ENCODE measurements around the gene RBBP8NL. TPM values are rescaled to one million over a fixed set of nuclear protein-coding genes. Genes with fewer than 3 reads are reported as not detected.

The RBBP8NL gene
- total RNA-seq, 4 donors from 2014 or later = 1.1 to 6.0 (median 4.6) TPM

DNA sequence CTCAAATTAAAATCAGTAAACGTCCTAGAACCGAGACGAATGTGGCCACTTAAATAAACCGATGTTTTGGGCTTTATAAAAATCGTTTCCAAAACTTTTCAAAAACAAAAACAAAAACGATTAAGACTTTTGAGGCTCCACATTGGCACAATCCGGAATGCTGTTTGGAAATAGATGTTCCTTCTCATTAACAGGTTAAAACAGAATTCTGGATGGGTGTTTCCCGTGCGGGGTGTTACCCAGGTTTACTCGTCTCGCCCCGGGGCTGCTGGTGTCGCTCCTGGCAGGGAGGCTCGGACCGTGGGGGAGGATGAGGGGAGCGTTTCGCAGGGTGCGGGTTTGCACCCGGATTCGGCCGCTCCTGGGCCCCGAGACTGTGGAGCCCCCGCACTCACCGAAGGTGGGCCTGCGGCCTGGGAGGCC is 47.3 kb upstream of the RBBP8NL start:
- Histone ChIP-seq H3K27ac (no peak overlapping the region), H3K9me3 (no peaks in the 10 kb centered on the region), H3K36me3 (no peaks in the 10 kb centered on the region), H3K4me3 (replicated peaks in 1 of 3) (no peak overlapping the region), H3K4me1 (peaks cover 7 to 17% of the 10 kb centered on the region in 2 donors), H3K27me3 (peaks cover 12% of the 10 kb centered on the region)
- intact Hi-C loops (cut with DNase I) = no loop called here
- TF ChIP-seq, protein P1, sequence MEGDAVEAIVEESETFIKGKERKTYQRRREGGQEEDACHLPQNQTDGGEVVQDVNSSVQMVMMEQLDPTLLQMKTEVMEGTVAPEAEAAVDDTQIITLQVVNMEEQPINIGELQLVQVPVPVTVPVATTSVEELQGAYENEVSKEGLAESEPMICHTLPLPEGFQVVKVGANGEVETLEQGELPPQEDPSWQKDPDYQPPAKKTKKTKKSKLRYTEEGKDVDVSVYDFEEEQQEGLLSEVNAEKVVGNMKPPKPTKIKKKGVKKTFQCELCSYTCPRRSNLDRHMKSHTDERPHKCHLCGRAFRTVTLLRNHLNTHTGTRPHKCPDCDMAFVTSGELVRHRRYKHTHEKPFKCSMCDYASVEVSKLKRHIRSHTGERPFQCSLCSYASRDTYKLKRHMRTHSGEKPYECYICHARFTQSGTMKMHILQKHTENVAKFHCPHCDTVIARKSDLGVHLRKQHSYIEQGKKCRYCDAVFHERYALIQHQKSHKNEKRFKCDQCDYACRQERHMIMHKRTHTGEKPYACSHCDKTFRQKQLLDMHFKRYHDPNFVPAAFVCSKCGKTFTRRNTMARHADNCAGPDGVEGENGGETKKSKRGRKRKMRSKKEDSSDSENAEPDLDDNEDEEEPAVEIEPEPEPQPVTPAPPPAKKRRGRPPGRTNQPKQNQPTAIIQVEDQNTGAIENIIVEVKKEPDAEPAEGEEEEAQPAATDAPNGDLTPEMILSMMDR (IDR thresholded peaks at IDR 0.05) = no peak
- no peak for TF ChIP-seq POLR2A (IDR thresholded peaks at IDR 0.05)
- no peak for DNase-seq
- WGBS, 2 donors = 16 to 18% methylated on average over 18 to 21 of the region's 25 CpGs

DNA sequence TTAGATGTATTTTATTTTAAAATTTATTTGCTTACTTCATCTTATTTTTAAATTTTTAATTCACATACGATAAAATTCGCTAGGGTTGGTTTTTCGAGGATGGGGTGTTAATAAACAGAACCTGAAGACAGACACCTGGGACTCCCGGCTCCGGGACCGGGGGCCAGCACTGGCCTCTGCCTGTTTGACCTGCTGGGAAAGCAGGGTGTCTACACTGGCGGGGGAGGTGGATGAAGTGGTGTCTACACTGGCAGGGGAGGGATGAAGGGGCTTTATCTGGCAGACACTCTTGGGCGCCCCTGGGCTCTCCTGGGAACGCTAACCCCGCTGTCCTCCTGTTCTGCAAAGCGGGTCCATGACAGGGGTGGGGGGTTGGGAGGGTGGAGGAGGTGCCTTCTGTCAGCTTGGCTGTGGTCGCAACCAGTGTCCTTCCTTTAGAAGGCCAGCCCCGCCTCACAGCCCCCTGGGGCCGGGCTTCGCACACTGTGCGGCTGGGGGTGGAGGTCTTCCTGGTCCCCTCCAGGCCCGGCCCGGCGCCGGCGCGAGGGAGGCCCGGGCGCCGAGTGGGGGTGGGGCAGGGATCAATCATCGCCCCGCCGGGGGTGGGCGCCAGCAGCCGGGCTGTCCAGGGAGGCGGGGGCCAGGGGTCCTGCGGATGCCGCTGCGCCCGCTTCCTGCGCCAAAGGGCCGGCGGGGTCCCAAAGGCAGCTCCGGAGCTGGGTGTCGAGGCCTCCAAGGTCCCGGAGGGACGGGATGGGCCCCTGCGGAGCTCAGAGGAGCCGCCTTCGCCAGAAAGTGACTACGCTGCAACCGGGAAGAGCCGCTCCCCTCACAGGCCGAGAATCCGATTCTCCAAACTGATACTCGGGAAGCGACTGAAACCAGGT is 46.6 kb upstream of the RBBP8NL start:
- no peak overlapping the region for H3K27ac ChIP-seq
- H3K4me3 ChIP-seq (replicated peaks in 1 of 3) = no peak overlapping the region
- H3K27me3 ChIP-seq = peaks cover 12% of the 10 kb centered on the region
- no peaks in the 10 kb centered on the region for H3K9me3 ChIP-seq
- peaks cover 7 to 17% of the 10 kb centered on the region in 2 donors for H3K4me1 ChIP-seq
- intact Hi-C loops (cut with DNase I) = no loop called here
- TF ChIP-seq, protein P1 (IDR thresholded peaks at IDR 0.05) = no peak
- TF ChIP-seq POLR2A (IDR thresholded peaks at IDR 0.05) = no peak
- 49 to 53% methylated on average over 19 to 24 of the region's 52 CpGs for WGBS, 2 donors
- no peak for DNase-seq
- H3K36me3 ChIP-seq = no peaks in the 10 kb centered on the region

DNA sequence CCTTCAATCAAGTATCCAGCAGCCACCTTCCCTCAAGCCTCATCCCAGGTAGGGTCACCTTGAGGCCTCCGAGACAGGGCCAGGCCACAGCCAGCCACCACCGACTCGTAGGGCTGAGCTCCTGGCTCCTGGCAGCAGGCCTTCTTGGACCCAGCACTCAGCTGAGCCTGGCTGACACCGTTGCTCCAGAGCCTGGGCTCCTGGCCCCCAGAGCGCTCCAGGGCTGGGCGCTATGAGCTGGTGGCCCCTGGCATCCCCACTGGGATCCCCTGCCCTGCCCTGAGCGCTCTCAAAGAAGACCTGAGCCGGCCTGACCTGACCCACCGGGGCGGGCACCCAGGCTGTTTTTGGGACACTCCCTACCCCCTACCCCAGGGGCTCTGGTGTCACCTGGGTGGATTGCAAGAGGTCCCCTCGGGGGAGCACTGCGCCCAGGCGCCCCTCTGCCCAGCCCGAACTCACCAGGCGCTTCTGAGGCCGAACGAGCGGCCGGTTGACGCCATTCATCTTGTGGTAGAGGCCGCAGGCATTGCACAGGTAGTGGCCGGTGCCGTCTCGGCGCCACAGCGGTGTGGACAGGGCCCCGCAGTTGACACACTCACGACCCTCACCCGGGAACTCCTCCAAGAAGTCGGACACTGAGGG is 45.7 kb upstream of the RBBP8NL start:
- H3K27me3 ChIP-seq = peaks cover 12% of the 10 kb centered on the region
- WGBS, 2 donors = 68 to 79% methylated on average over 6 to 13 of the region's 30 CpGs
- no peak overlapping the region for H3K27ac ChIP-seq
- TF ChIP-seq, protein P1 (IDR thresholded peaks at IDR 0.05) = no peak
- peaks cover 7 to 17% of the 10 kb centered on the region in 2 donors for H3K4me1 ChIP-seq
- H3K9me3 ChIP-seq = no peaks in the 10 kb centered on the region
- no peak for DNase-seq
- no peak overlapping the region for H3K4me3 ChIP-seq (replicated peaks in 1 of 3)
- no peaks in the 10 kb centered on the region for H3K36me3 ChIP-seq
- intact Hi-C loops (cut with DNase I) = no loop called here

DNA sequence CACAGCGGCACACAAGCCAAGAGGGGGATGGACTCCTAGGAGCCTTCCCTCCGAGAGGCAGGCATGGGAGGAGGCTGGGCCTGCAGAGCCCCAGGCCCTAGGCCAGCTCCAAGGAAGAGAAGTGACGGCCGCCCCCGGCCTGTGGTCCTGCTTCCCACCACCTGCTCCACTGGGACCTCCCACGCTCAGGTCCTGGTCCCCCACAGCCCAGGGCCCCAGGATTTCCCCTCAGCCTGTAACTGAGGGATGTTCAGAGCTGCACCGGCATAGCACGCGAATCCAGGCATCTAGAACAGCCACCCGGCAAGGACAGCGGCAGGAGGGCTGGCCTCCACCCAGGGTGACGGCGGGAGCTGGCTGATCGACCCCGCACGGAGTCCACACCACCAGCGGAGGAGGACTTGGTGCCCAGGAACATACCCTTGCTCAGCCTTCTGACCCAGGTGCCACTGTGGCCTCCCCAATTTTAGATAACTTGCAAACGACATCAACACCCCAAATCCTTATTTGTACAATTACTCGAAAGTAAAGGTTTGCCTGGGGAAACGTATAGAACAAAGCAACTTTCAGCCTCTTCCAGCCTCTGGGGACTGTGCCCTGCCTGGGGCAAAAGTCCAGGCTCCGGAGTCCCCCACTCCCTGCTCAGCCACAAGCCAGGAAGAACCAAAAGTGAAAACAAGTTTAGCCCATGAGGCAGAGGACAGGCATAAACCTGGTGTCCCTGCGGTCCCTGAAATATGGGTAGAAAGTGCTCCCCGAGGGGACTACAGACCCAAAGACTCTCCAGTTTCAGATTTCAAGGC is 45.0 kb upstream of the RBBP8NL start:
- DNase-seq = no peak
- Histone ChIP-seq H3K36me3 (no peaks in the 10 kb centered on the region), H3K4me1 (peaks cover 7 to 17% of the 10 kb centered on the region in 2 donors), H3K27me3 (peaks cover 12% of the 10 kb centered on the region), H3K9me3 (no peaks in the 10 kb centered on the region), H3K27ac (no peak overlapping the region), H3K4me3 (replicated peaks in 1 of 3) (no peak overlapping the region)
- TF ChIP-seq POLR2A (IDR thresholded peaks at IDR 0.05) = no peak
- TF ChIP-seq, protein P1 (IDR thresholded peaks at IDR 0.05) = no peak
- intact Hi-C loops (cut with DNase I) = no loop called here
- WGBS, 2 donors = 82 to 91% methylated on average over 20 to 23 of the region's 23 CpGs
